ENCODE data around the gene PNPLA7. TPM values are rescaled to one million over a fixed set of nuclear protein-coding genes. Genes with fewer than 3 reads are reported as not detected.
"Not testable (repeated sequence)": the region's sequence is repeated elsewhere in the genome, so short reads cannot be mapped to it uniquely, and the experiment has no call there.

Gene PNPLA7
- polyA plus RNA-seq: under 1 TPM; 0.24 to 0.53 (median 0.32) TPM

- Mint-ChIP-seq H3K9me3 (no peaks in the 10 kb centered on the region), H3K27me3 (ENCODE audit: low read depth in 3 of 3) (peaks cover 2 to 3% (median 2%) of the 10 kb centered on the region in 3 donors), H3K27ac (peak within 1 kb of the TSS in 5 of 6 donors; percentile 67 to 87 (median 80)), H3K36me3 (peaks cover 0 to 5% (median 0%) of the 10 kb centered on the region in 3 donors), H3K4me3 (peak within 1 kb of the TSS; percentile 85 to 91 (median 89)), H3K4me1 (peaks cover 14 to 15% of the 10 kb centered on the region in 2 donors)
- peak in 1 of 3 donors; percentile 14 for DNase-seq
Measured at GRCh38 chr9:137550231-137550621, at the start of gene PNPLA7. Gene PNPLA7, minus strand, starts transcription at chr9:137550402. Its CDS starts 205 bp downstream, at chr9:137550197.

- H3K27ac Mint-ChIP-seq: no peak overlapping the region
- H3K4me3 Mint-ChIP-seq: no peak overlapping the region
- H3K36me3 Mint-ChIP-seq: no peaks in the 10 kb centered on the region
- no peak for DNase-seq
- no peaks in the 10 kb centered on the region for H3K9me3 Mint-ChIP-seq
- H3K27me3 Mint-ChIP-seq (ENCODE audit: low read depth in 3 of 3): peaks cover 0 to 3% (median 2%) of the 10 kb centered on the region in 3 donors
- peaks cover 0 to 6% of the 10 kb centered on the region in 2 donors for H3K4me1 Mint-ChIP-seq
Measured at GRCh38 chr9:137598943-137599342, 48.7 kb upstream of the PNPLA7 start.

GRCh38 chr9:137596577-137596976, 46.4 kb upstream of the PNPLA7 start:
- not testable (repeated sequence) for H3K27me3 Mint-ChIP-seq (ENCODE audit: low read depth in 3 of 3); H3K27ac Mint-ChIP-seq; H3K9me3 Mint-ChIP-seq; DNase-seq; H3K4me3 Mint-ChIP-seq; H3K36me3 Mint-ChIP-seq; H3K4me1 Mint-ChIP-seq

- no peaks in the 10 kb centered on the region for H3K36me3 Mint-ChIP-seq
- no peaks in the 10 kb centered on the region for H3K9me3 Mint-ChIP-seq
- DNase-seq: no peak
- peaks cover 8 to 11% of the 10 kb centered on the region in 2 donors for H3K4me1 Mint-ChIP-seq
- H3K4me3 Mint-ChIP-seq: peak overlapping the region in 4 of 5 donors; percentile 19 to 56 (median 42)
- H3K27me3 Mint-ChIP-seq (ENCODE audit: low read depth in 3 of 3): peaks cover 0 to 13% (median 7%) of the 10 kb centered on the region in 3 donors
- no peak overlapping the region for H3K27ac Mint-ChIP-seq
Measured at GRCh38 chr9:137593176-137593575, 43.0 kb upstream of the PNPLA7 start.

GRCh38 chr9:137592767-137593166, 42.6 kb upstream of the PNPLA7 start:
- H3K27ac Mint-ChIP-seq: no peak overlapping the region
- no peak for DNase-seq
- peak overlapping the region in 4 of 5 donors; percentile 19 to 56 (median 42) for H3K4me3 Mint-ChIP-seq
- H3K9me3 Mint-ChIP-seq: no peaks in the 10 kb centered on the region
- peaks cover 11% of the 10 kb centered on the region in 2 donors for H3K4me1 Mint-ChIP-seq
- H3K27me3 Mint-ChIP-seq (ENCODE audit: low read depth in 3 of 3): peaks cover 0 to 13% (median 9%) of the 10 kb centered on the region in 3 donors
- peaks cover 0 to 4% (median 3%) of the 10 kb centered on the region in 3 donors for H3K36me3 Mint-ChIP-seq

- H3K27ac Mint-ChIP-seq: peak within 1 kb of the TSS; percentile 90 to 97 (median 96)
Measured at GRCh38 chr9:137590469-137591383, 40.5 kb upstream of the PNPLA7 start, which contains the start of gene ZMYND19. Gene ZMYND19, minus strand, starts transcription at chr9:137590512. Its CDS starts 249 bp downstream, at chr9:137590263.

GRCh38 chr9:137590123-137590468, 39.9 kb upstream of the PNPLA7 start:
- H3K9me3 Mint-ChIP-seq: no peaks in the 10 kb centered on the region
- no peak overlapping the region for H3K4me3 Mint-ChIP-seq
- no peak overlapping the region for H3K27ac Mint-ChIP-seq
- H3K27me3 Mint-ChIP-seq (ENCODE audit: low read depth in 3 of 3): peaks cover 0 to 13% (median 9%) of the 10 kb centered on the region in 3 donors
- H3K4me1 Mint-ChIP-seq: peaks cover 11% of the 10 kb centered on the region in 2 donors
- peaks cover 0 to 12% (median 6%) of the 10 kb centered on the region in 3 donors for H3K36me3 Mint-ChIP-seq
- no peak for DNase-seq

More at GRCh38 chr9:137590469-137591383, 40.5 kb upstream of the PNPLA7 start, which contains the start of gene ZMYND19:
- Mint-ChIP-seq H3K9me3 (no peaks in the 10 kb centered on the region), H3K4me1 (peaks cover 11% of the 10 kb centered on the region in 2 donors), H3K27me3 (ENCODE audit: low read depth in 3 of 3) (peaks cover 0 to 13% (median 9%) of the 10 kb centered on the region in 3 donors), H3K36me3 (peaks cover 0 to 12% (median 6%) of the 10 kb centered on the region in 3 donors), H3K4me3 (peak within 1 kb of the TSS; percentile 88 to 99 (median 97))
- DNase-seq: peak; percentile 91 to 94 (median 93)

- H3K4me1 Mint-ChIP-seq: peaks cover 11% of the 10 kb centered on the region in 2 donors
- H3K27ac Mint-ChIP-seq: peak overlapping the region in 5 of 6 donors; percentile 39 to 86 (median 74)
- peak; percentile 24 to 27 (median 25) for DNase-seq
- H3K36me3 Mint-ChIP-seq: peaks cover 0 to 12% (median 6%) of the 10 kb centered on the region in 3 donors
- peak overlapping the region; percentile 81 to 85 (median 81) for H3K4me3 Mint-ChIP-seq
- H3K27me3 Mint-ChIP-seq (ENCODE audit: low read depth in 3 of 3): peaks cover 0 to 13% (median 9%) of the 10 kb centered on the region in 3 donors
- no peaks in the 10 kb centered on the region for H3K9me3 Mint-ChIP-seq
Measured at GRCh38 chr9:137589441-137590122, 39.4 kb upstream of the PNPLA7 start.

- Mint-ChIP-seq H3K27me3 (ENCODE audit: low read depth in 3 of 3) (peaks cover 0 to 11% (median 9%) of the 10 kb centered on the region in 3 donors), H3K4me3 (peak overlapping the region in 4 of 5 donors; percentile 33 to 81 (median 81)), H3K9me3 (no peaks in the 10 kb centered on the region), H3K27ac (no peak overlapping the region), H3K36me3 (peaks cover 0 to 12% (median 6%) of the 10 kb centered on the region in 3 donors), H3K4me1 (peaks cover 11% of the 10 kb centered on the region in 2 donors)
- DNase-seq: no peak
Measured at GRCh38 chr9:137588891-137589290, 38.7 kb upstream of the PNPLA7 start.

- H3K27ac Mint-ChIP-seq: peak overlapping the region in 1 of 6 donors; percentile 67
- peaks cover 11% of the 10 kb centered on the region in 2 donors for H3K4me1 Mint-ChIP-seq
- peak overlapping the region in 4 of 5 donors; percentile 53 to 81 (median 64) for H3K4me3 Mint-ChIP-seq
- DNase-seq: no peak
- H3K9me3 Mint-ChIP-seq: no peaks in the 10 kb centered on the region
- H3K27me3 Mint-ChIP-seq (ENCODE audit: low read depth in 3 of 3): peaks cover 0 to 9% (median 8%) of the 10 kb centered on the region in 3 donors
- peaks cover 0 to 16% (median 6%) of the 10 kb centered on the region in 3 donors for H3K36me3 Mint-ChIP-seq
Measured at GRCh38 chr9:137588311-137588710, 38.1 kb upstream of the PNPLA7 start.

- Mint-ChIP-seq H3K27ac (no peak overlapping the region), H3K4me1 (peaks cover 11% of the 10 kb centered on the region in 2 donors), H3K27me3 (ENCODE audit: low read depth in 3 of 3) (peaks cover 0 to 8% (median 8%) of the 10 kb centered on the region in 3 donors), H3K36me3 (peaks cover 0 to 21% (median 6%) of the 10 kb centered on the region in 3 donors), H3K9me3 (no peaks in the 10 kb centered on the region), H3K4me3 (no peak overlapping the region)
- no peak for DNase-seq
Measured at GRCh38 chr9:137586854-137587253, 36.7 kb upstream of the PNPLA7 start.

- no peak overlapping the region for H3K27ac Mint-ChIP-seq
- peaks cover 0 to 24% (median 6%) of the 10 kb centered on the region in 3 donors for H3K36me3 Mint-ChIP-seq
- H3K4me3 Mint-ChIP-seq: no peak overlapping the region
Measured at GRCh38 chr9:137583957-137584356, 33.8 kb upstream of the PNPLA7 start.

GRCh38 chr9:137583347-137583746, 33.1 kb upstream of the PNPLA7 start:
- H3K4me1 Mint-ChIP-seq: peaks cover 0 to 10% of the 10 kb centered on the region in 2 donors
- no peak overlapping the region for H3K4me3 Mint-ChIP-seq
- no peak for DNase-seq
- peak overlapping the region in 1 of 6 donors; percentile 46 for H3K27ac Mint-ChIP-seq
- peaks cover 0 to 24% (median 6%) of the 10 kb centered on the region in 3 donors for H3K36me3 Mint-ChIP-seq
- peaks cover 0 to 2% (median 0%) of the 10 kb centered on the region in 3 donors for H3K27me3 Mint-ChIP-seq (ENCODE audit: low read depth in 3 of 3)
- H3K9me3 Mint-ChIP-seq: no peaks in the 10 kb centered on the region

More at GRCh38 chr9:137583957-137584356, 33.8 kb upstream of the PNPLA7 start:
- Mint-ChIP-seq H3K9me3 (no peaks in the 10 kb centered on the region), H3K4me1 (peaks cover 0 to 8% of the 10 kb centered on the region in 2 donors), H3K27me3 (ENCODE audit: low read depth in 3 of 3) (peaks cover 0 to 2% (median 0%) of the 10 kb centered on the region in 3 donors)
- DNase-seq: no peak
